BLaER1 treated with 17β-estradiol and CSF1 and Interleukin-3, amounts not matched to agents 10 nM and 100 nM (cell line): ENCODE results near the gene FGF11.

Source experiments
- H3K27ac ChIP-seq, 11 experiments: shearing (Covaris generic); formaldehyde crosslinking; 2 replicates each; pipeline ENCODE4 v1.8.1; 2022
- H3K27me3 ChIP-seq, 11 experiments: shearing (Covaris generic); formaldehyde crosslinking; 2 replicates each; pipeline ENCODE4 v1.8.1; 2022
- H3K36me3 ChIP-seq, 11 experiments: shearing (Covaris generic); formaldehyde crosslinking; 2 replicates each; pipeline ENCODE4 v1.8.1; 2022
- H3K4me1 ChIP-seq, 10 experiments: shearing (Covaris generic); formaldehyde crosslinking; 2 replicates each; pipeline ENCODE4 v1.8.1; 2022
- H3K4me2 ChIP-seq, 11 experiments: shearing (Covaris generic); formaldehyde crosslinking; 2 replicates each; pipeline ENCODE4 v1.8.1; 2022
- H3K4me3 ChIP-seq, 10 experiments: shearing (Covaris generic); formaldehyde crosslinking; 2 replicates each; pipeline ENCODE4 v1.8.1; 2022
- H3K9ac ChIP-seq, 11 experiments: shearing (Covaris generic); formaldehyde crosslinking; 2 replicates each; pipeline ENCODE4 v1.8.1; 2022
- H3K9me3 ChIP-seq, 11 experiments: shearing (Covaris generic); formaldehyde crosslinking; replicated peaks in 1 of 11; 2 replicates each; pipeline ENCODE4 v1.8.1; 2022
- H4K20me1 ChIP-seq, 11 experiments: shearing (Covaris generic); formaldehyde crosslinking; 2 replicates each; pipeline ENCODE4 v1.8.1; 2022
- Cebpa-rat ChIP-seq, 11 experiments: shearing (Covaris generic); IDR thresholded peaks; 2 replicates each; pipeline ENCODE4 v1.8.1; 2022

FGF11 gene

DNA sequence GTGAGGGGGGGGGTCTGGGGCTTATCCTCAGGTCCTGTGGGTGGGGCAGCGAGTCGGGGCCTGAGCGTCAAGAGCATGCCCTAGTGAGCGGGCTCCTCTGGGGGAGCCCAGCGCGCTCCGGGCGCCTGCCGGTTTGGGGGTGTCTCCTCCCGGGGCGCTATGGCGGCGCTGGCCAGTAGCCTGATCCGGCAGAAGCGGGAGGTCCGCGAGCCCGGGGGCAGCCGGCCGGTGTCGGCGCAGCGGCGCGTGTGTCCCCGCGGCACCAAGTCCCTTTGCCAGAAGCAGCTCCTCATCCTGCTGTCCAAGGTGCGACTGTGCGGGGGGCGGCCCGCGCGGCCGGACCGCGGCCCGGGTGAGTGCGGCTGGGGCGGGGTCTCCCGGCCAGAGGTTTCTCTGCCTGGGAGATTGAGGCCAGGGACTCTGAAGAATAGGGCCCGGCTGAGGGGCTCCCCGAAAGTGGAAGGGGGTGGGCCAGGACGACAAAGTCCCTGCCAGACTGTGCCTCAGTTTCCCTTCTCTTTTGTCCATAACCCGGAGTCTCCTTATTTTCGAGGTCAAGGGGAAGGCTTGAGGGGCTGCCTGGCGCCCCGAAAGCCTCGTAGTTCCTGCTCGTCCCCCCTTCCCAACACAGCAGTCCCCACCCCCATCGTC, at the start of gene FGF11:
Gene FGF11, plus strand, starts transcription at position 51 of the 651 bp plus-strand sequence. Its CDS starts 109 bp downstream, at position 160.
- Histone ChIP-seq H4K20me1 (peaks cover 18 to 66% (median 46%) of the 10 kb centered on the region in 11 experiments; a peak in 21 of 22 replicates), H3K4me2 (peak within 1 kb of the TSS; percentile 92 to 99 (median 95)), H3K36me3 (no peaks in the 10 kb centered on the region), H3K4me1 (peaks cover 46 to 63% (median 57%) of the 10 kb centered on the region in 10 experiments), H3K27ac (no peak within 1 kb of the TSS), H3K27me3 (peaks cover 73 to 80% (median 76%) of the 10 kb centered on the region in 11 experiments), H3K4me3 (peak within 1 kb of the TSS; percentile 48 to 79 (median 65)), H3K9me3 (no peaks in the 10 kb centered on the region), H3K9ac (peak within 1 kb of the TSS; percentile 30 to 82 (median 61); a peak in 21 of 22 replicates)
- TF ChIP-seq Cebpa-rat (IDR thresholded peaks at IDR 0.05) = no peak

- peaks cover 0 to 74% (median 12%) of the 10 kb centered on the region in 11 experiments; a peak in 14 of 22 replicates for H4K20me1 ChIP-seq
- H3K4me1 ChIP-seq = peaks cover 26 to 46% (median 42%) of the 10 kb centered on the region in 10 experiments
- H3K4me2 ChIP-seq = peak overlapping the region in 4 of 11 experiments; percentile 5 to 96 (median 78); a peak in 5 of 22 replicates
- H3K9me3 ChIP-seq = no peaks in the 10 kb centered on the region
- peaks cover 32 to 67% (median 51%) of the 10 kb centered on the region in 11 experiments for H3K36me3 ChIP-seq
- no peak overlapping the region; a peak in 1 of 22 replicates for H3K9ac ChIP-seq
- no peak overlapping the region for H3K4me3 ChIP-seq
- no peak overlapping the region for H3K27ac ChIP-seq
- H3K27me3 ChIP-seq = 0 out of 22 replicates have a peak, but pooled peaks cover 0 to under 1% (median 0%) of the 10 kb centered on the region in 11 experiments
- no peak for TF ChIP-seq Cebpa-rat (IDR thresholded peaks at IDR 0.05)
Measured at GRCh38 chr17:7389924-7390910, 49.1 kb upstream of the FGF11 start.

DNA sequence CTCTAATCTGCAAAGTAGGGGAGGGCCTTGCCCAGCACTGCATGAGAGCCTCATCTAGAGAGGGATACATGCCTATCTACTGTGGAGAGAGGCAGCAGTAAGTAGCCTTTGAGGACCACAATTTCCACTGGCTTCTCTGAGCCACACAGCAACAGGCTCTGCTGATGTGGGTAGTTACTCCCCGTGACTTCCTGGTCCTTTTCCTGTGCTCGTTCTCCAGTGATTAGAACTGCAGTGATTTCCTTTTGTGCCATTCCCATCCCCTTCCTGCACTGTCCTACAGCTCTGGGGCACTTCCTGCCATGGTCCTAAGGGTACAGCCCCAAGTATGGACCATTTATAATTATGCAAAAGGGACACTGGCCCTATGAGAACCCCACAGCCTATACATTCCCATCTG, 48.0 kb upstream of the FGF11 start:
- H3K36me3 ChIP-seq = peaks cover 32 to 64% (median 51%) of the 10 kb centered on the region in 11 experiments
- no peaks in the 10 kb centered on the region for H3K9me3 ChIP-seq
- no peak overlapping the region for H3K27ac ChIP-seq

GRCh38 chr17:7392696-7393612, 46.4 kb upstream of the FGF11 start:
- Histone ChIP-seq H3K36me3 (peaks cover 32 to 49% (median 45%) of the 10 kb centered on the region in 11 experiments), H3K4me1 (peaks cover 28 to 56% (median 44%) of the 10 kb centered on the region in 10 experiments), H3K9ac (peak overlapping the region; percentile 79 to 90 (median 86)), H3K27ac (peak overlapping the region in 10 of 11 experiments; percentile 75 to 89 (median 87); a peak in 17 of 22 replicates), H4K20me1 (peaks cover 0 to 48% (median 9%) of the 10 kb centered on the region in 11 experiments; a peak in 13 of 22 replicates), H3K9me3 (no peaks in the 10 kb centered on the region), H3K4me3 (peak overlapping the region; percentile 69 to 92 (median 86)), H3K27me3 (no peaks in the 10 kb centered on the region), H3K4me2 (peak overlapping the region; percentile 84 to 98 (median 96))
- TF ChIP-seq Cebpa-rat (IDR thresholded peaks at IDR 0.05) = no peak

More for the DNA sequence above, 48.0 kb upstream of the FGF11 start:
- Histone ChIP-seq H3K4me2 (peak overlapping the region in 10 of 11 experiments; percentile 25 to 96 (median 42); a peak in 19 of 22 replicates), H3K4me3 (no peak overlapping the region), H3K27me3 (no peaks in the 10 kb centered on the region), H4K20me1 (peaks cover 0 to 65% (median 9%) of the 10 kb centered on the region in 11 experiments; a peak in 14 of 22 replicates), H3K9ac (no peak overlapping the region; a peak in 1 of 22 replicates), H3K4me1 (peaks cover 28 to 56% (median 44%) of the 10 kb centered on the region in 10 experiments)
- no peak for TF ChIP-seq Cebpa-rat (IDR thresholded peaks at IDR 0.05)

GRCh38 chr17:7393613-7394451, 45.5 kb upstream of the FGF11 start:
- Histone ChIP-seq H3K4me1 (peaks cover 28 to 56% (median 41%) of the 10 kb centered on the region in 10 experiments), H3K27me3 (no peaks in the 10 kb centered on the region), H3K27ac (peak overlapping the region; percentile 66 to 89 (median 87)), H3K4me2 (peak overlapping the region; percentile 84 to 98 (median 96)), H3K4me3 (peak overlapping the region; percentile 69 to 92 (median 86)), H3K36me3 (peaks cover 23 to 40% (median 38%) of the 10 kb centered on the region in 11 experiments), H3K9me3 (no peaks in the 10 kb centered on the region), H3K9ac (peak overlapping the region; percentile 79 to 90 (median 86)), H4K20me1 (peaks cover 0 to 40% (median 9%) of the 10 kb centered on the region in 11 experiments; a peak in 9 of 22 replicates)
- TF ChIP-seq Cebpa-rat (IDR thresholded peaks at IDR 0.05) = no peak

GRCh38 chr17:7394452-7395191, 44.7 kb upstream of the FGF11 start, which contains the start of gene PLSCR3:
Gene PLSCR3, minus strand, starts transcription at chr17:7394525. Its CDS starts 415 bp downstream, at chr17:7394110.
- Histone ChIP-seq H3K9me3 (no peaks in the 10 kb centered on the region), H3K27ac (peak within 1 kb of the TSS; percentile 69 to 89 (median 87)), H3K9ac (peak within 1 kb of the TSS; percentile 79 to 90 (median 86)), H3K27me3 (no peaks in the 10 kb centered on the region), H3K36me3 (peaks cover 15 to 32% (median 30%) of the 10 kb centered on the region in 11 experiments), H4K20me1 (peaks cover 0 to 32% (median 8%) of the 10 kb centered on the region in 11 experiments; a peak in 8 of 22 replicates), H3K4me2 (peak within 1 kb of the TSS; percentile 84 to 99 (median 96)), H3K4me3 (peak within 1 kb of the TSS; percentile 69 to 92 (median 86)), H3K4me1 (peaks cover 28 to 56% (median 40%) of the 10 kb centered on the region in 10 experiments)
- no peak for TF ChIP-seq Cebpa-rat (IDR thresholded peaks at IDR 0.05)
